ENCODE results near the gene RHCE.
"Not testable (repeated sequence)": the region's sequence is repeated elsewhere in the genome, so short reads cannot be mapped to it uniquely, and the experiment has no call there.

The RHCE gene

DNA sequence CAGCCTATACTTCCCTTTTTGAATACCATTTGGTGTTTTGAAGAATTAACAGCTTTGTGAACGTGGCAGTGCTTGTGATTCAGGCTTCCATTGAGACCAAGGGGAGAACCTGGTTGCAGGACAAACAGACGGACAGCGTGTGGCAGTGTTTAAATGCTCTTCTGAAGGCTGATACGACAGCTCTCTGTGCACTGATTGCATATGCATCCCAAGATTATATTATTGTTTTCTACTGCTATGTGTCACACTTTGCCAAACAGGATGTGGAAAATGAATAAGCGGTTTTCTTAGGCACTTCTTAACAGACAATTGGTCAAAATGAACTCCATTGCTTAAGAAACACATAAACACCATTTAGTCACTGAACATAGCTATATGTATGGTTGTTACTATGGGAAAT lies 90.7 kb downstream of the RHCE start:
- not testable (repeated sequence) for H3K4me2 ChIP-seq (ENCODE audit: low read length); H3K23ac ChIP-seq (ENCODE audit: low read length); H4K8ac ChIP-seq (ENCODE audit: low read depth, low read length); H3K4me3 ChIP-seq (ENCODE audit: low read length); H2BK15ac ChIP-seq (replicated peaks; ENCODE audit: low read depth); H3K18ac ChIP-seq (ENCODE audit: low read length); DNase-seq; H3K4ac ChIP-seq (ENCODE audit: low read depth, low read length); H3K79me2 ChIP-seq (ENCODE audit: control insufficient read depth, insufficient read depth, low read length); H3K27ac ChIP-seq (ENCODE audit: low read depth, low read length); H3K27me3 ChIP-seq (ENCODE audit: insufficient read depth, low read length, poor library complexity); H3K36me3 ChIP-seq (ENCODE audit: control insufficient read depth, insufficient read depth, low read length); H2BK120ac ChIP-seq (ENCODE audit: low read depth, low read length); H2BK5ac ChIP-seq (ENCODE audit: low read length); H3K79me1 ChIP-seq (ENCODE audit: low read length); H3K4me1 ChIP-seq (ENCODE audit: control insufficient read depth, low read depth, low read length); H4K5ac ChIP-seq (ENCODE audit: low read length); H3K56ac ChIP-seq (ENCODE audit: low read length); H3K9ac ChIP-seq (ENCODE audit: low read length); H2AK5ac ChIP-seq (ENCODE audit: low read length)
- WGBS (ENCODE audit: extremely low coverage, insufficient coverage, low lambda C conversion rate): no CpG with 5 or more reads among the region's 5 CpGs

DNA sequence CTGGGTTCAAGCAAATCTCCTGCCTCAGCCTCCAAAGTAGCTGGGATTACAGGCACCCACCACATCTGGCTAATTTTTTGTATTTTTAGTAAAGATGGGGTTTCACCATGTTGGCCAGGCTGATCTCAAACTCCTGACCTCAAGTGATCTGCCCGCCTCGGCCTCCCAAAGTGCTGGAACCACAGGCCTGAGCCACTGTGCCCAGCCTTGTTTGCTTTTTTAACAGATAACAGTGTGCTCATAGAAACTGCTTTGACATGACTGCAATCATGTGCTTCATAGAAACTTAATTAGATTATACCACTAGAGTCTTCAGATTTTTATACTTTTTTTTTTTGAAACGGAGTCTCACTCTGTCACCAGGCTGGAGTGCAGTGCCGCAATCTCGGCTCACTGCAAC lies 91.3 kb downstream of the RHCE start:
- H3K9ac ChIP-seq (ENCODE audit: low read length); H3K36me3 ChIP-seq (ENCODE audit: control insufficient read depth, insufficient read depth, low read length); H3K18ac ChIP-seq (ENCODE audit: low read length); H3K4me3 ChIP-seq (ENCODE audit: low read length); DNase-seq; H3K27me3 ChIP-seq (ENCODE audit: insufficient read depth, low read length, poor library complexity); H3K23ac ChIP-seq (ENCODE audit: low read length); H3K79me2 ChIP-seq (ENCODE audit: control insufficient read depth, insufficient read depth, low read length); H3K4me1 ChIP-seq (ENCODE audit: control insufficient read depth, low read depth, low read length); H4K5ac ChIP-seq (ENCODE audit: low read length); H3K27ac ChIP-seq (ENCODE audit: low read depth, low read length); H4K8ac ChIP-seq (ENCODE audit: low read depth, low read length); H3K56ac ChIP-seq (ENCODE audit: low read length); H2BK5ac ChIP-seq (ENCODE audit: low read length); H2BK15ac ChIP-seq (replicated peaks; ENCODE audit: low read depth); H3K79me1 ChIP-seq (ENCODE audit: low read length); H3K4ac ChIP-seq (ENCODE audit: low read depth, low read length); H2AK5ac ChIP-seq (ENCODE audit: low read length); H3K4me2 ChIP-seq (ENCODE audit: low read length); H2BK120ac ChIP-seq (ENCODE audit: low read depth, low read length): not testable (repeated sequence)
- WGBS (ENCODE audit: extremely low coverage, insufficient coverage, low lambda C conversion rate): no CpG with 5 or more reads among the region's 5 CpGs

DNA sequence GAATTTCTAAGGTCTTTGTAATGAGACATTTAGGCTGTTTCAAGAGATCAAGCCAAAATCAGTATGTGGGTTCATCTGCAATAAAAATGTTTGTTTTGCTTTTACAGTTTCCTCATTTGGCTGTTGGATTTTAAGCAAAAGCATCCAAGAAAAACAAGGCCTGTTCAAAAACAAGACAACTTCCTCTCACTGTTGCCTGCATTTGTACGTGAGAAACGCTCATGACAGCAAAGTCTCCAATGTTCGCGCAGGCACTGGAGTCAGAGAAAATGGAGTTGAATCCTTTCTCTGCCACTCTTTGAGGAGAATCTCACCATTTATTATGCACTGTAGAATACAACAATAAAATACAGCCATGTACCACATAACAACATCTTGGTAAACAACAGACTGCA lies 91.8 kb downstream of the RHCE start:
- not testable (repeated sequence) for H3K79me2 ChIP-seq (ENCODE audit: control insufficient read depth, insufficient read depth, low read length); H3K79me1 ChIP-seq (ENCODE audit: low read length); H4K8ac ChIP-seq (ENCODE audit: low read depth, low read length); H3K18ac ChIP-seq (ENCODE audit: low read length); H2BK15ac ChIP-seq (replicated peaks; ENCODE audit: low read depth); H3K4me3 ChIP-seq (ENCODE audit: low read length); H3K56ac ChIP-seq (ENCODE audit: low read length); H2BK5ac ChIP-seq (ENCODE audit: low read length); H3K27ac ChIP-seq (ENCODE audit: low read depth, low read length); H3K36me3 ChIP-seq (ENCODE audit: control insufficient read depth, insufficient read depth, low read length); H3K27me3 ChIP-seq (ENCODE audit: insufficient read depth, low read length, poor library complexity); H3K4me2 ChIP-seq (ENCODE audit: low read length); H3K4me1 ChIP-seq (ENCODE audit: control insufficient read depth, low read depth, low read length); H2BK120ac ChIP-seq (ENCODE audit: low read depth, low read length); H3K23ac ChIP-seq (ENCODE audit: low read length); H3K4ac ChIP-seq (ENCODE audit: low read depth, low read length); H2AK5ac ChIP-seq (ENCODE audit: low read length); DNase-seq; H4K5ac ChIP-seq (ENCODE audit: low read length); H3K9ac ChIP-seq (ENCODE audit: low read length)
- WGBS (ENCODE audit: extremely low coverage, insufficient coverage, low lambda C conversion rate): no CpG with 5 or more reads among the region's 4 CpGs

DNA sequence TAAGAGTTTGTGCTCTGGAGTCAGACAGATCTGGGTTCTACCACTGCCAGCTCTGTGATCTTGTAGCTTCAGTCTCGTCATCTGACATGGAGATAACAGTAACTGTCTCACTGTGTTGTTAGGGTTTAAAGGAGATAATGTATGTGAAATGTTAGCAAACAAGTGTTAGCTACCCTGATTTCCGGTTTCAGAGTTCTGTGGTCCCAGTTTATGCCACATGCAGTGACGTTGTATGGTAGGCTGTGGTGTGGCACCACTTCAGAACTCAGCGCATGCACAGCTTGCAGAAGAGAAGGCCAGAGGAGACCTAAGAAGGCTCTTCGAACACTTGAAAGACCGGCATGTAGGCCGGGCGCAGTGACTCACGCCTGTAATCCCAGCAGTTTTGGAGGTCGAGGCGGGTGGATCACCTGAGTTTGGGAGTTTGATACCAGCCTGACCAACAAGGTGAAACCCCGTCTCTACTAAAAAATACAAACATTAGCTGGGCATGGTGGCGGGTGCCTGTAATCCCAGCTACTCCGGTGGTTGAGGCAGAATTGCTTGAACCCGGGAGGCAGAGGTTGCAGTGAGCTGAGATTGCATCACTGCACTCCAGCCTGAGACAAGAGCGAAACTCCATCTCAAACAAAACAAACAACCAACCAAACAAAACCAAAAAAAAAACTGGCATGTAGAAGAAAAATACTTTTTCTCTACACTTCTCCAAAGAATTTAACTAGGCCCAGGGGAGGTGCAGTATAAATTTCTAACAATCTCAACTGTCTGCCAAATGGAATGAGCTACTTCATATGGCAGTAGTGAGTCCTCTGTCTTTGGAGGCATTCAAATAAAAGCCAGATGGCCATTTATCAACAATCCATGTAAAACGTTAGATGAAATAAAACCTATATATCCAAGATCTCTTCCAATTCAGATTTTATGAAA lies 92.5 kb downstream of the RHCE start:
- H3K27ac ChIP-seq (ENCODE audit: low read depth, low read length); DNase-seq; H3K9ac ChIP-seq (ENCODE audit: low read length); H4K8ac ChIP-seq (ENCODE audit: low read depth, low read length); H3K79me2 ChIP-seq (ENCODE audit: control insufficient read depth, insufficient read depth, low read length); H4K5ac ChIP-seq (ENCODE audit: low read length); H3K79me1 ChIP-seq (ENCODE audit: low read length); H3K18ac ChIP-seq (ENCODE audit: low read length); H3K4me1 ChIP-seq (ENCODE audit: control insufficient read depth, low read depth, low read length); H3K36me3 ChIP-seq (ENCODE audit: control insufficient read depth, insufficient read depth, low read length); H2BK5ac ChIP-seq (ENCODE audit: low read length); H3K4me2 ChIP-seq (ENCODE audit: low read length); H3K27me3 ChIP-seq (ENCODE audit: insufficient read depth, low read length, poor library complexity); H3K23ac ChIP-seq (ENCODE audit: low read length); H3K56ac ChIP-seq (ENCODE audit: low read length); H2BK120ac ChIP-seq (ENCODE audit: low read depth, low read length); H3K4me3 ChIP-seq (ENCODE audit: low read length); H2AK5ac ChIP-seq (ENCODE audit: low read length); H2BK15ac ChIP-seq (replicated peaks; ENCODE audit: low read depth); H3K4ac ChIP-seq (ENCODE audit: low read depth, low read length): not testable (repeated sequence)
- no CpG with 5 or more reads among the region's 17 CpGs for WGBS (ENCODE audit: extremely low coverage, insufficient coverage, low lambda C conversion rate)

DNA sequence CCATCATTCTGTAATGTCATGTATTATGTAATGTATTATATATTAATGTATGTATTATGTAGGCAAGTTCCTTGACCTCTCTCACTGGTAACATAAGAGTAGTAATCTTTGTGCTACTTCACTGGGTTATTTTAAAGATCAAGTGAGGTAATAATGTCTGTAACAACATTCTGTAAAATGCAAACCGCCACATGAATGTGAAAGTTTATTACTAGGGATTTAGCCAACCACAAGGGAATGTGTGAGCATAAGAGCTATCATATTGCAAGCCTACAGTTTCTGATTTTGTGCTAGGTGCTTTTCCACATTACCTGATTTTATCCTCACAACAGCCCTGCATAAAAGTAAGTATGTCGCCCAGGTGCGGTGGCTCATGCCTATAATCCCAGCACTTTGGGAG lies 96.2 kb downstream of the RHCE start:
- not testable (repeated sequence) for H4K8ac ChIP-seq (ENCODE audit: low read depth, low read length); DNase-seq
- no CpG with 5 or more reads among the region's 3 CpGs for WGBS (ENCODE audit: extremely low coverage, insufficient coverage, low lambda C conversion rate)

DNA sequence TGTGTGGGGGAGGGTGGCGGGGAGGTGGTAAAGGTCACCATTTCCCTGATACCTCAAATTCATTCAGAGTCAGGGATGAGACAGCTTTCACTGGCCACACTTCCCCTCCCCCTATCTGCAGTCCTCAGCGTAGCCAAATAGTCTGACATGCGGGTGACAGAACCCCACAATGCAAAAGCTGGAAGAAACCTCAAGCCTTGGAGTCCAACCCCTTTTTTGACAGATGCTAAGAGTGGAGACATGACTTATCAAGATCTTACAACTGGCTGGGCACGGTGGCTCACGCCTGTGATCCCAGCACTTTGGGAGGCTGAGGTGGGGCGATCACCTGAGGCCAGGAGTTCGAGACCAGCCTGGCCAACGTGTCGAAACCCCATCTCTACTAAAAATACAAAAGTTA lies 98.5 kb downstream of the RHCE start:
- H3K27ac ChIP-seq (ENCODE audit: low read depth, low read length); H3K4me3 ChIP-seq (ENCODE audit: low read length); H3K79me1 ChIP-seq (ENCODE audit: low read length); DNase-seq; H3K4me2 ChIP-seq (ENCODE audit: low read length); H3K18ac ChIP-seq (ENCODE audit: low read length); H3K27me3 ChIP-seq (ENCODE audit: insufficient read depth, low read length, poor library complexity); H3K9ac ChIP-seq (ENCODE audit: low read length); H3K36me3 ChIP-seq (ENCODE audit: control insufficient read depth, insufficient read depth, low read length); H2AK5ac ChIP-seq (ENCODE audit: low read length); H3K79me2 ChIP-seq (ENCODE audit: control insufficient read depth, insufficient read depth, low read length); H3K4ac ChIP-seq (ENCODE audit: low read depth, low read length); H2BK15ac ChIP-seq (replicated peaks; ENCODE audit: low read depth); H4K8ac ChIP-seq (ENCODE audit: low read depth, low read length); H2BK5ac ChIP-seq (ENCODE audit: low read length); H3K23ac ChIP-seq (ENCODE audit: low read length); H3K56ac ChIP-seq (ENCODE audit: low read length); H4K5ac ChIP-seq (ENCODE audit: low read length); H2BK120ac ChIP-seq (ENCODE audit: low read depth, low read length); H3K4me1 ChIP-seq (ENCODE audit: control insufficient read depth, low read depth, low read length): not testable (repeated sequence)
- no CpG with 5 or more reads among the region's 9 CpGs for WGBS (ENCODE audit: extremely low coverage, insufficient coverage, low lambda C conversion rate)

More for the DNA sequence above, 96.2 kb downstream of the RHCE start:
- H3K4ac ChIP-seq (ENCODE audit: low read depth, low read length); H2BK15ac ChIP-seq (replicated peaks; ENCODE audit: low read depth); H4K5ac ChIP-seq (ENCODE audit: low read length); H2AK5ac ChIP-seq (ENCODE audit: low read length); H3K4me1 ChIP-seq (ENCODE audit: control insufficient read depth, low read depth, low read length); H2BK120ac ChIP-seq (ENCODE audit: low read depth, low read length); H3K4me2 ChIP-seq (ENCODE audit: low read length); H3K27ac ChIP-seq (ENCODE audit: low read depth, low read length); H3K36me3 ChIP-seq (ENCODE audit: control insufficient read depth, insufficient read depth, low read length); H3K56ac ChIP-seq (ENCODE audit: low read length); H3K18ac ChIP-seq (ENCODE audit: low read length); H3K4me3 ChIP-seq (ENCODE audit: low read length); H3K9ac ChIP-seq (ENCODE audit: low read length); H3K27me3 ChIP-seq (ENCODE audit: insufficient read depth, low read length, poor library complexity); H2BK5ac ChIP-seq (ENCODE audit: low read length); H3K23ac ChIP-seq (ENCODE audit: low read length); H3K79me2 ChIP-seq (ENCODE audit: control insufficient read depth, insufficient read depth, low read length); H3K79me1 ChIP-seq (ENCODE audit: low read length): not testable (repeated sequence)

Measured in mesendoderm (in vitro differentiated cells).